K562 (cell line): ENCODE results near the gene CHKB. TPM values are rescaled to one million over a fixed set of nuclear protein-coding genes. Genes with fewer than 3 reads are reported as not detected.

Experiments
- ATAC-seq: fragments of 200-7000 bp; cut with Tn5 transposase; 3 replicates; pipeline ENCODE4 v1.9.1; 2020; ENCODE audit warnings: moderate library complexity
- BruUV-seq: library from RNA; stranded (reverse); fragments of 400-500 nt; replicated peaks from 2 replicates; lab custom pipeline; 2021; lab: Mats Ljungman, UMichigan
- CTCF ChIA-PET: fragments of 300-600 bp; formaldehyde crosslinking; extraction: SDS; loops from one replicate; lab custom pipeline; 2021; ENCODE audit warnings: low intra/inter-chr PET ratio; lab: Yijun Ruan, JAX
- POLR2A ChIA-PET: fragments of 300-600, 350-650 bp; sonication (Branson Sonifier 250); formaldehyde crosslinking; extraction: SDS; loops from one replicate; lab custom pipeline; 2021; ENCODE audit warnings: antibody characterized with exemption, inconsistent platforms; lab: Yijun Ruan, JAX
- DNase-seq, 4 experiments: peaks; one replicate each; pipeline versions ENCODE4 v3.0.0 to v3.0.0-alpha.2; 2011 to 2018; ENCODE audit warnings: low spot score in 3 of 4, mixed read lengths in 3 of 4; ENCODE audit errors: extremely low read depth in 1 of 4
- FAIRE-seq: peaks from 2 replicates; lab custom pipeline; 2011; peaks lifted over from hg19 to GRCh38; lab: Jason Lieb, UNC
- H2AFZ ChIP-seq: 2 replicates; pipeline ENCODE4 v1.6.0; 2011; ENCODE audit warnings: low read depth, low read length, control low read depth, inconsistent platforms
- H3K27ac ChIP-seq: fragments of 200-600 bp; 3 replicates; pipeline ENCODE4 v1.8.0; 2011; ENCODE audit warnings: low read depth, mild to moderate bottlenecking, control low read depth, inconsistent platforms, low read length, moderate library complexity, mixed read lengths; ENCODE audit errors: extremely low read depth
- H3K27me3 ChIP-seq, 2 experiments: fragments of 300-600 bp in 1 of 2; 2 replicates in 1 of 2; 3 replicates in 1 of 2; pipeline versions ENCODE4 v1.6.0 to v1.8.0; 2011; ENCODE audit warnings: inconsistent platforms in 2 of 2, low read length in 2 of 2, mild to moderate bottlenecking in 1 of 2, mixed read lengths in 1 of 2, moderate library complexity in 1 of 2; ENCODE audit not compliant: control insufficient read depth in 2 of 2, insufficient read depth in 2 of 2
- H3K36me3 ChIP-seq: fragments of 300-600 bp; 3 replicates; pipeline ENCODE4 v1.8.0; 2011; ENCODE audit warnings: mild to moderate bottlenecking, low read length, inconsistent platforms; ENCODE audit not compliant: control insufficient read depth, insufficient read depth
- H3K4me1 ChIP-seq, 2 experiments: fragments of 200-600 bp in 1 of 2; replicated peaks in 1 of 2; 2 replicates in 1 of 2; 3 replicates in 1 of 2; pipeline versions ENCODE4 v1.5.1 to v1.8.0; 2011; ENCODE audit warnings: inconsistent platforms in 2 of 2, low read length in 2 of 2, mild to moderate bottlenecking in 1 of 2, mixed read lengths in 1 of 2, moderate library complexity in 1 of 2; ENCODE audit not compliant: control insufficient read depth in 2 of 2, insufficient read depth in 2 of 2
- H3K4me2 ChIP-seq: 2 replicates; pipeline ENCODE4 v1.6.1; 2011; ENCODE audit warnings: low read length, control low read depth, inconsistent platforms, mixed read lengths; ENCODE audit not compliant: insufficient read depth
- H3K4me3 ChIP-seq: fragments of 200-600 bp; sonication (generic), shearing (Covaris generic); 2 replicates; pipeline ENCODE4 v1.5.1; 2016; ENCODE audit warnings: control low read depth, inconsistent platforms
- H3K79me2 ChIP-seq: fragments of 200-600 bp; 3 replicates; pipeline ENCODE4 v1.8.0; 2011; ENCODE audit warnings: low read length, inconsistent platforms; ENCODE audit not compliant: control insufficient read depth, insufficient read depth
- H3K9ac ChIP-seq, 2 experiments: 2 replicates each; pipeline versions ENCODE4 v1.6.0 to v1.6.1; 2011; ENCODE audit warnings: low read depth in 2 of 2, low read length in 2 of 2, control low read depth in 1 of 2, inconsistent platforms in 1 of 2, mild to moderate bottlenecking in 1 of 2, mixed read lengths in 1 of 2; ENCODE audit not compliant: insufficient read depth in 1 of 2
- H3K9me1 ChIP-seq: one replicate; pipeline ENCODE4 v1.6.0; 2011; ENCODE audit warnings: inconsistent platforms, mild to moderate bottlenecking, low read length, moderate library complexity; ENCODE audit not compliant: control insufficient read depth, insufficient read depth
- H3K9me3 ChIP-seq: replicated peaks from 2 replicates; pipeline ENCODE4 v1.5.1; 2011; ENCODE audit warnings: low read depth, low read length, inconsistent platforms; ENCODE audit not compliant: control insufficient read depth, insufficient read depth
- H4K20me1 ChIP-seq: replicated peaks from 2 replicates; pipeline ENCODE4 v1.6.1; 2011; ENCODE audit warnings: low read length, inconsistent platforms, mixed read lengths; ENCODE audit not compliant: control insufficient read depth, insufficient read depth
- CXXC5 ChIP-seq: fragments of 250-450 bp; sonication (Bioruptor Pico); IDR thresholded peaks from 2 replicates; pipeline ENCODE4 v1.8.0; 2022; ENCODE audit warnings: inconsistent platforms, mild to moderate bottlenecking, moderate library complexity
- ESRRB ChIP-seq: fragments of 250-450 bp; sonication (Bioruptor Pico); IDR thresholded peaks from 2 replicates; pipeline ENCODE4 v1.5.0; 2020; ENCODE audit warnings: mild to moderate bottlenecking, moderate library complexity, borderline replicate concordance
- NR1H2 ChIP-seq: sonication (generic); formaldehyde crosslinking; IDR thresholded peaks from 2 replicates; pipeline ENCODE4 v1.4.0; 2020; ENCODE audit warnings: mild to moderate bottlenecking, missing genetic modification reagents
- SETDB1 ChIP-seq: IDR thresholded peaks from one replicate; pipeline ENCODE4 v1.6.1; 2012; ENCODE audit warnings: low read length, control low read depth, inconsistent platforms
- SMAD4 ChIP-seq: fragments of 250-450 bp; sonication (Bioruptor Pico); conservative IDR thresholded peaks from 2 replicates; pipeline ENCODE4 v1.8.0; 2021; ENCODE audit warnings: inconsistent platforms, mild to moderate bottlenecking, moderate library complexity
- ZC3H4 ChIP-seq: sonication (generic); formaldehyde crosslinking; IDR thresholded peaks from 2 replicates; pipeline ENCODE4 v1.9.0; 2021; ENCODE audit warnings: missing genetic modification reagents, borderline replicate concordance
- ZNF146 ChIP-seq: IDR thresholded peaks from one replicate; pipeline ENCODE4 v1.6.1; 2018; ENCODE audit warnings: missing compliant biosample characterization; ENCODE audit not compliant: unreplicated experiment
- WGBS: fragments of 100-300 bp; shearing (Covaris generic); methylation state at CpG from one replicate; pipeline ENCODE4 v1.1.6; 2016; ENCODE audit warnings: low coverage, mixed read lengths; ENCODE audit not compliant: insufficient coverage; ENCODE audit errors: missing lambda C conversion rate; 5-methylcytosine and 5-hydroxymethylcytosine counted together
- in situ Hi-C: fragments of 300-500 bp; cut with MboI; formaldehyde crosslinking; loops from 4 replicates; pipeline ENCODE4 v1.15.0; 2018; ENCODE audit warnings: inconsistent platforms, mixed read lengths
- intact Hi-C: fragments of 100-400 bp; cut with micrococcal nuclease; formaldehyde crosslinking; loops from 2 replicates; pipeline ENCODE4 v1.14.2; 2022
- polyA plus RNA-seq, 8 experiments: library from polyadenylated mRNA; depleted of rRNA in 4 of 8; stranded (reverse) in 5 of 8; unstranded in 3 of 8; fragments of >200 nt; fragmentation: Nextera tagmentation in 2 of 8; fragmentation: Illumina TruSeq in 1 of 8; extraction: Ambion mirVana in 2 of 8; extraction: Trizol in 1 of 8; gene quantifications; 2 replicates each; pipeline versions ENCODE4 v1.2.1 to v1.2.3, GENCODE V29; 2011 to 2014; ENCODE audit warnings: inconsistent platforms in 1 of 8, missing spikeins in 1 of 8
- total RNA-seq, 7 experiments: library from RNA; depleted of rRNA in 6 of 7; stranded (reverse); fragments of >200 nt in 6 of 7; fragmentation: Illumina TruSeq in 2 of 7; extraction: Trizol in 2 of 7; gene quantifications; 2 replicates each; pipeline versions ENCODE4 v1.2.1 to v1.2.3, GENCODE V29; 2011 to 2021; ENCODE audit warnings: low replicate concordance in 1 of 7
- TF ChIP-seq, protein P1 (sequence below), 2 experiments: fragments of 150-350 bp in 1 of 2; IDR thresholded peaks; 2 replicates each; pipeline ENCODE4 v1.6.1; 2012 to 2016; ENCODE audit warnings: low read depth in 2 of 2, low read length in 2 of 2, mild to moderate bottlenecking in 1 of 2, moderate library complexity in 1 of 2
- TF ChIP-seq, protein P2 (sequence below): fragments of 450-650 bp; conservative IDR thresholded peaks from 2 replicates; pipeline ENCODE4 v1.6.1; 2016; ENCODE audit warnings: missing genetic modification characterization, low read depth, mild to moderate bottlenecking, control low read depth, missing compliant biosample characterization
- TF ChIP-seq, protein P3 (sequence below): IDR thresholded peaks from 2 replicates; pipeline ENCODE4 v1.6.1; 2012; ENCODE audit warnings: low read depth, low read length, improper control_type of control experiment, borderline replicate concordance

Gene CHKB
- total and polyA plus RNA-seq, 9 of the 15 experiments (the other 6 are each of a cell fraction or from before 2014, with no cell fraction given), result 2.7 to 31.0 (median 11.0) TPM

DNA sequence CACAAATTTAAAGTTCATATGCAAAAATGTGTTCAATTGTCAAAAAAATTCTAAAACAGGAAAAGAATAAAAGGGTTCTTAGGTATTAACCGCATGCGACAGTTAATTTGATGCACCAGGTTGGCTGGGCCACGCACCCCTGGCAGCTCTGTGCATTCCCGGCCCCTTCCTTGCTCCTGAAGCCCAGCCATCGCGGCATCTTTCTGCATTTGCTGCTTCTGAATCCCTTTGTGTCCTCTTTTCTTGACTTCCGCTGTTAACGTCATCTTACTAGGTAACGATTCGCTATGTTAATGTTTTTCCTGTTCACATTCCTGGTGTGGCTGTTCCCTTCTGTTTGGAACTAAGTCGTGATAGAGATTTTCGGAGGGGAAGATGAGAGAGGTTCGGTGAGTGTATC, 44.9 kb downstream of the CHKB start:
- in situ Hi-C loops, result no loop called here
- FAIRE-seq, result no peak
- H3K4me2 ChIP-seq, result no peak overlapping the region
- no peak overlapping the region for H3K4me3 ChIP-seq
- H3K36me3 ChIP-seq, result no peaks in the 10 kb centered on the region
- no peaks in the 10 kb centered on the region for H4K20me1 ChIP-seq
- H3K27ac ChIP-seq, result no peak overlapping the region
- peaks cover 12 to 25% of the 10 kb centered on the region in 2 experiments for H3K4me1 ChIP-seq
- POLR2A ChIA-PET, result interaction anchor here (1.4 kb wide), 1 partner anchor 12 kb away, joined by 5 read pairs; the partner anchor contains the start of gene SCO2
- no TSS peak for BruUV-seq
- H3K27me3 ChIP-seq, result no peaks in the 10 kb centered on the region
- H3K9ac ChIP-seq, result no peak overlapping the region
- CTCF ChIA-PET, result no interaction called here
- H3K79me2 ChIP-seq, result no peaks in the 10 kb centered on the region
- no peaks in the 10 kb centered on the region for H3K9me3 ChIP-seq
- H2AFZ ChIP-seq, result no peak overlapping the region
- 92% methylated on average over 11 of the region's 13 CpGs for WGBS
- TF ChIP-seq, protein P1, sequence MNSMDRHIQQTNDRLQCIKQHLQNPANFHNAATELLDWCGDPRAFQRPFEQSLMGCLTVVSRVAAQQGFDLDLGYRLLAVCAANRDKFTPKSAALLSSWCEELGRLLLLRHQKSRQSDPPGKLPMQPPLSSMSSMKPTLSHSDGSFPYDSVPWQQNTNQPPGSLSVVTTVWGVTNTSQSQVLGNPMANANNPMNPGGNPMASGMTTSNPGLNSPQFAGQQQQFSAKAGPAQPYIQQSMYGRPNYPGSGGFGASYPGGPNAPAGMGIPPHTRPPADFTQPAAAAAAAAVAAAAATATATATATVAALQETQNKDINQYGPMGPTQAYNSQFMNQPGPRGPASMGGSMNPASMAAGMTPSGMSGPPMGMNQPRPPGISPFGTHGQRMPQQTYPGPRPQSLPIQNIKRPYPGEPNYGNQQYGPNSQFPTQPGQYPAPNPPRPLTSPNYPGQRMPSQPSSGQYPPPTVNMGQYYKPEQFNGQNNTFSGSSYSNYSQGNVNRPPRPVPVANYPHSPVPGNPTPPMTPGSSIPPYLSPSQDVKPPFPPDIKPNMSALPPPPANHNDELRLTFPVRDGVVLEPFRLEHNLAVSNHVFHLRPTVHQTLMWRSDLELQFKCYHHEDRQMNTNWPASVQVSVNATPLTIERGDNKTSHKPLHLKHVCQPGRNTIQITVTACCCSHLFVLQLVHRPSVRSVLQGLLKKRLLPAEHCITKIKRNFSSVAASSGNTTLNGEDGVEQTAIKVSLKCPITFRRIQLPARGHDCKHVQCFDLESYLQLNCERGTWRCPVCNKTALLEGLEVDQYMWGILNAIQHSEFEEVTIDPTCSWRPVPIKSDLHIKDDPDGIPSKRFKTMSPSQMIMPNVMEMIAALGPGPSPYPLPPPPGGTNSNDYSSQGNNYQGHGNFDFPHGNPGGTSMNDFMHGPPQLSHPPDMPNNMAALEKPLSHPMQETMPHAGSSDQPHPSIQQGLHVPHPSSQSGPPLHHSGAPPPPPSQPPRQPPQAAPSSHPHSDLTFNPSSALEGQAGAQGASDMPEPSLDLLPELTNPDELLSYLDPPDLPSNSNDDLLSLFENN (IDR thresholded peaks at IDR 0.05; ENCODE audit: low read depth in 2 of 2, low read length in 2 of 2), result no peak
- TF ChIP-seq ZNF146 (CRISPR knock-in tag) (no peak), SETDB1 (no peak), NR1H2 (CRISPR knock-in tag) (no peak), SMAD4 (CRISPR knock-in tag) (no peak), ZC3H4 (no peak), CXXC5 (CRISPR knock-in tag) (no peak), ESRRB (no peak)
- TF ChIP-seq, protein P2, sequence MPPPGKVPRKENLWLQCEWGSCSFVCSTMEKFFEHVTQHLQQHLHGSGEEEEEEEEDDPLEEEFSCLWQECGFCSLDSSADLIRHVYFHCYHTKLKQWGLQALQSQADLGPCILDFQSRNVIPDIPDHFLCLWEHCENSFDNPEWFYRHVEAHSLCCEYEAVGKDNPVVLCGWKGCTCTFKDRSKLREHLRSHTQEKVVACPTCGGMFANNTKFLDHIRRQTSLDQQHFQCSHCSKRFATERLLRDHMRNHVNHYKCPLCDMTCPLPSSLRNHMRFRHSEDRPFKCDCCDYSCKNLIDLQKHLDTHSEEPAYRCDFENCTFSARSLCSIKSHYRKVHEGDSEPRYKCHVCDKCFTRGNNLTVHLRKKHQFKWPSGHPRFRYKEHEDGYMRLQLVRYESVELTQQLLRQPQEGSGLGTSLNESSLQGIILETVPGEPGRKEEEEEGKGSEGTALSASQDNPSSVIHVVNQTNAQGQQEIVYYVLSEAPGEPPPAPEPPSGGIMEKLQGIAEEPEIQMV (tag), result no peak
- TF ChIP-seq, protein P3, sequence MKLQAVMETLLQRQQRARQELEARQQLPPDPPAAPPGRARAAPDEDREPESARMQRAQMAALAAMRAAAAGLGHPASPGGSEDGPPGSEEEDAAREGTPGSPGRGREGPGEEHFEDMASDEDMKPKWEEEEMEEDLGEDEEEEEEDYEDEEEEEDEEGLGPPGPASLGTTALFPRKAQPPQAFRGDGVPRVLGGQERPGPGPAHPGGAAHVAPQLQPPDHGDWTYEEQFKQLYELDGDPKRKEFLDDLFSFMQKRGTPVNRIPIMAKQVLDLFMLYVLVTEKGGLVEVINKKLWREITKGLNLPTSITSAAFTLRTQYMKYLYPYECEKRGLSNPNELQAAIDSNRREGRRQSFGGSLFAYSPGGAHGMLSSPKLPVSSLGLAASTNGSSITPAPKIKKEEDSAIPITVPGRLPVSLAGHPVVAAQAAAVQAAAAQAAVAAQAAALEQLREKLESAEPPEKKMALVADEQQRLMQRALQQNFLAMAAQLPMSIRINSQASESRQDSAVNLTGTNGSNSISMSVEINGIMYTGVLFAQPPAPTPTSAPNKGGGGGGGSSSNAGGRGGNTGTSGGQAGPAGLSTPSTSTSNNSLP, result no peak
- ATAC-seq, result no peak
- DNase-seq, result no peak
- intact Hi-C loops, result no loop called here
- no peaks in the 10 kb centered on the region for H3K9me1 ChIP-seq
